ENCODE measurements around the gene SMCO3.

DNA sequence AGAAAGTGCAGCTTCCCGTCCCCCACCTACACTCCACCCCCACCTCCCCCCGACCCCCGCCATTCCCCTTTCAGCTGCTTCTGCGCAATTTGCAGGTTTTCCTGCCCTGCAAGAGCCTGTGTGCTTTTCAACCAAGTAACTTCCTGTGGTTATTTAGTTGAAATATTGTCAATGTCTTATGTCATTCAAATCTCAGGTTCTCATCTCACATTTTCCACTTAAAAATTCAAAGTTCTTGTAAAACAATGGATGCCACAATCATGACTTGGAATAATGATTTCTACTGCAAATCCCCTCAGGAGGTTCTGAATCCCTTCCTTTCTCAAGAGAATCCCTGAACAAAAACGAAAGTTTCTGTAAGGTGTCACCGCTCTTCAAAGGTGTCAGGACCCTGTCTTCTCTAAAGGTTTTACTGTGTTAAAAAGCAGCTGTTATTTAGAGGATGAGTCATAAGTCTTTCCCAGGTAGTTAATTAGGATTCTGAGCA is 42.3 kb downstream of the SMCO3 start:
- TF ChIP-seq, protein P1, sequence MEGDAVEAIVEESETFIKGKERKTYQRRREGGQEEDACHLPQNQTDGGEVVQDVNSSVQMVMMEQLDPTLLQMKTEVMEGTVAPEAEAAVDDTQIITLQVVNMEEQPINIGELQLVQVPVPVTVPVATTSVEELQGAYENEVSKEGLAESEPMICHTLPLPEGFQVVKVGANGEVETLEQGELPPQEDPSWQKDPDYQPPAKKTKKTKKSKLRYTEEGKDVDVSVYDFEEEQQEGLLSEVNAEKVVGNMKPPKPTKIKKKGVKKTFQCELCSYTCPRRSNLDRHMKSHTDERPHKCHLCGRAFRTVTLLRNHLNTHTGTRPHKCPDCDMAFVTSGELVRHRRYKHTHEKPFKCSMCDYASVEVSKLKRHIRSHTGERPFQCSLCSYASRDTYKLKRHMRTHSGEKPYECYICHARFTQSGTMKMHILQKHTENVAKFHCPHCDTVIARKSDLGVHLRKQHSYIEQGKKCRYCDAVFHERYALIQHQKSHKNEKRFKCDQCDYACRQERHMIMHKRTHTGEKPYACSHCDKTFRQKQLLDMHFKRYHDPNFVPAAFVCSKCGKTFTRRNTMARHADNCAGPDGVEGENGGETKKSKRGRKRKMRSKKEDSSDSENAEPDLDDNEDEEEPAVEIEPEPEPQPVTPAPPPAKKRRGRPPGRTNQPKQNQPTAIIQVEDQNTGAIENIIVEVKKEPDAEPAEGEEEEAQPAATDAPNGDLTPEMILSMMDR (IDR thresholded peaks at IDR 0.05): no peak
- no peak for TF ChIP-seq POLR2AphosphoS5 (IDR thresholded peaks at IDR 0.05)
